SK-N-SH (cell line): Measurements from ENCODE around the gene PTRH2. TPM values are rescaled to one million over a fixed set of nuclear protein-coding genes. Genes with fewer than 3 reads are reported as not detected.

Experiments used
- CTCF ChIA-PET: fragments of 300-600, 350-600 bp; formaldehyde crosslinking; extraction: SDS; loops from one replicate; lab custom pipeline; 2021; lab: Yijun Ruan, JAX
- POLR2A ChIA-PET: fragments of 350-600 bp; sonication (Branson Sonifier 250); formaldehyde crosslinking; extraction: SDS; loops from one replicate; lab custom pipeline; 2020; ENCODE audit warnings: antibody characterized with exemption, inconsistent platforms; lab: Yijun Ruan, JAX
- DNase-seq: peaks from one replicate; pipeline ENCODE4 v3.0.0; 2012
- H2AFZ ChIP-seq: fragments of 200-600 bp; sonication (generic); 2 replicates; pipeline ENCODE4 v1.8.1; 2016; ENCODE audit warnings: antibody characterized with exemption, mild to moderate bottlenecking, low read depth
- H3F3A ChIP-seq: fragments of 200-600 bp; sonication (generic); replicated peaks from 2 replicates; pipeline ENCODE3; 2016; ENCODE audit warnings: antibody characterized with exemption, mild to moderate bottlenecking; ENCODE audit not compliant: insufficient read depth
- H3K27ac ChIP-seq, 2 experiments: fragments of 200-500 bp in 1 of 2; fragments of 200-600 bp in 1 of 2; sonication (Bioruptor generic) in 1 of 2; sonication (generic), shearing (Covaris generic) in 1 of 2; 2 replicates each; pipeline versions ENCODE4 v1.5.1 to v1.6.1; 2014 to 2016; ENCODE audit warnings: low read depth in 2 of 2, inconsistent platforms in 1 of 2, low read length in 1 of 2, mild to moderate bottlenecking in 1 of 2, mixed read lengths in 1 of 2
- H3K27me3 ChIP-seq: fragments of 200-600 bp; sonication (generic), shearing (Covaris generic); 2 replicates; pipeline ENCODE4 v1.6.1; 2016; ENCODE audit warnings: mixed run types; ENCODE audit not compliant: insufficient read depth
- H3K36me3 ChIP-seq, 2 experiments: fragments of 200-500 bp in 1 of 2; fragments of 200-600 bp in 1 of 2; sonication (Bioruptor generic) in 1 of 2; sonication (generic) in 1 of 2; replicated peaks in 1 of 2; 2 replicates each; pipeline versions ENCODE3 to v1.5.1; 2014 to 2016; ENCODE audit warnings: low read length in 1 of 2, mild to moderate bottlenecking in 1 of 2; ENCODE audit not compliant: insufficient read depth in 2 of 2, control insufficient read depth in 1 of 2
- H3K4me1 ChIP-seq, 2 experiments: fragments of 200-500 bp in 1 of 2; fragments of 200-600 bp in 1 of 2; sonication (Bioruptor generic) in 1 of 2; sonication (generic), shearing (Covaris generic) in 1 of 2; 2 replicates each; pipeline versions ENCODE4 v1.5.1 to v1.6.1; 2014 to 2016; ENCODE audit warnings: low read depth in 1 of 2, low read length in 1 of 2, mixed run types in 1 of 2; ENCODE audit not compliant: insufficient read depth in 2 of 2, control insufficient read depth in 1 of 2
- H3K4me2 ChIP-seq: fragments of 200-600 bp; sonication (generic), shearing (Covaris generic); 2 replicates; pipeline ENCODE4 v1.6.1; 2017; ENCODE audit warnings: mixed run types
- H3K4me3 ChIP-seq, 2 experiments: fragments of 200-500 bp in 1 of 2; fragments of 200-600 bp in 1 of 2; sonication (Bioruptor generic) in 1 of 2; sonication (generic), shearing (Covaris generic) in 1 of 2; 2 replicates each; pipeline versions ENCODE4 v1.5.1 to v1.8.1; 2014 to 2016; ENCODE audit warnings: low read depth in 2 of 2, inconsistent platforms in 1 of 2, low read length in 1 of 2, mild to moderate bottlenecking in 1 of 2, mixed read lengths in 1 of 2, moderate library complexity in 1 of 2
- H3K79me2 ChIP-seq: fragments of 200-600 bp; sonication (generic); 2 replicates; pipeline ENCODE4 v1.8.1; 2017; ENCODE audit warnings: mild to moderate bottlenecking; ENCODE audit not compliant: insufficient read depth
- H3K9ac ChIP-seq: fragments of 200-600 bp; sonication (generic); 2 replicates; pipeline ENCODE4 v1.6.1; 2017; ENCODE audit warnings: mixed run types
- H3K9me2 ChIP-seq: fragments of 200-600 bp; sonication (generic); 2 replicates; pipeline ENCODE4 v1.6.1; 2017; ENCODE audit warnings: mixed run types
- H3K9me3 ChIP-seq: fragments of 200-600 bp; sonication (generic); 2 replicates; pipeline ENCODE4 v1.6.1; 2017; ENCODE audit warnings: mixed run types, mild to moderate bottlenecking, moderate library complexity
- H4K20me1 ChIP-seq: fragments of 200-600 bp; sonication (generic); 2 replicates; pipeline ENCODE4 v1.6.1; 2017; ENCODE audit warnings: mild to moderate bottlenecking, mixed run types; ENCODE audit not compliant: insufficient read depth
- CTCF ChIP-seq: fragments of 200-600 bp; sonication (generic); IDR thresholded peaks from 2 replicates; pipeline ENCODE4 v1.6.1; 2017; ENCODE audit warnings: antibody characterized with exemption, mild to moderate bottlenecking, moderate library complexity
- FOSL2 ChIP-seq: IDR thresholded peaks from 2 replicates; pipeline ENCODE4 v1.4.0; 2012; ENCODE audit warnings: low read depth, mild to moderate bottlenecking, moderate library complexity, borderline replicate concordance
- GATA2 ChIP-seq: sonication (generic); formaldehyde crosslinking; IDR thresholded peaks from 2 replicates; pipeline ENCODE4 v1.5.0; 2020; ENCODE audit warnings: mild to moderate bottlenecking, missing genetic modification reagents
- IRF3 ChIP-seq: fragments of 150-350 bp; IDR thresholded peaks from 2 replicates; pipeline ENCODE4 v1.6.1; 2016; ENCODE audit warnings: mild to moderate bottlenecking, low read depth, low read length
- MAX ChIP-seq: IDR thresholded peaks from 2 replicates; pipeline ENCODE4 v1.4.0; 2012; ENCODE audit warnings: low read depth
- MXI1 ChIP-seq: IDR thresholded peaks from 2 replicates; pipeline ENCODE4 v1.6.1; 2012; ENCODE audit warnings: mild to moderate bottlenecking, low read depth, low read length, improper control_type of control experiment
- NFIC ChIP-seq: IDR thresholded peaks from 2 replicates; pipeline ENCODE4 v1.4.0; 2012; ENCODE audit warnings: borderline replicate concordance
- PBX3 ChIP-seq: IDR thresholded peaks from 2 replicates; pipeline ENCODE4; 2012
- RAD21 ChIP-seq: IDR thresholded peaks from 2 replicates; pipeline ENCODE4 v1.6.1; 2012; ENCODE audit warnings: mild to moderate bottlenecking, low read length
- RCOR1 ChIP-seq: fragments of 150-350 bp; IDR thresholded peaks from 2 replicates; pipeline ENCODE4 v1.6.1; 2017; ENCODE audit warnings: antibody characterized with exemption, low read length
- RFX5 ChIP-seq: IDR thresholded peaks from 2 replicates; pipeline ENCODE4 v1.6.1; 2012; ENCODE audit warnings: mild to moderate bottlenecking, improper control_type of control experiment, low read length
- SIN3A ChIP-seq: IDR thresholded peaks from 2 replicates; pipeline ENCODE4 v1.6.1; 2012; ENCODE audit warnings: low read depth, mild to moderate bottlenecking, low read length, moderate library complexity, borderline replicate concordance
- SMC3 ChIP-seq: IDR thresholded peaks from 2 replicates; pipeline ENCODE4 v1.6.1; 2012; ENCODE audit warnings: low read depth, low read length, improper control_type of control experiment
- TAF1 ChIP-seq: IDR thresholded peaks from 2 replicates; pipeline ENCODE4 v1.6.1; 2012; ENCODE audit warnings: low read depth, mild to moderate bottlenecking, low read length, moderate library complexity, borderline replicate concordance
- TCF12 ChIP-seq: IDR thresholded peaks from 2 replicates; pipeline ENCODE4 v1.4.0; 2012
- TEAD4 ChIP-seq: IDR thresholded peaks from 2 replicates; pipeline ENCODE4 v1.4.0; 2012; ENCODE audit warnings: mild to moderate bottlenecking, borderline replicate concordance; ENCODE audit not compliant: insufficient read depth
- USF1 ChIP-seq: IDR thresholded peaks from 2 replicates; pipeline ENCODE4 v1.4.0; 2012; ENCODE audit warnings: low read depth, borderline replicate concordance
- USF2 ChIP-seq: fragments of 150-350 bp; IDR thresholded peaks from 2 replicates; pipeline ENCODE4 v1.6.1; 2017; ENCODE audit warnings: antibody characterized with exemption, low read length, low read depth, borderline replicate concordance
- ZBTB33 ChIP-seq: IDR thresholded peaks from 2 replicates; pipeline ENCODE4 v1.4.0; 2012; ENCODE audit warnings: low read depth, borderline replicate concordance
- WGBS: methylation state at CpG from one replicate; pipeline ENCODE4 v1.1.6; 2017; ENCODE audit warnings: low lambda C conversion rate; 5-methylcytosine and 5-hydroxymethylcytosine counted together
- polyA plus RNA-seq, 3 experiments: library from polyadenylated mRNA; depleted of rRNA; stranded (reverse); fragments of >200 nt; gene quantifications; 2 replicates each; pipeline ENCODE4 v1.2.3, GENCODE V29; 2012

Gene PTRH2
- polyA plus RNA-seq, 1 of the 3 experiments (the other 2 are of a cell fraction): 101 TPM

- Histone ChIP-seq H3K4me1 (peaks cover 4 to 44% of the 10 kb centered on the region in 2 experiments; a peak in 3 of 4 replicates), H3K9me2 (no peaks in the 10 kb centered on the region), H3K4me2 (peak overlapping the region; percentile 68; the same call in 1 of the 2 replicates), H3K27me3 (no peaks in the 10 kb centered on the region), H3K27ac (peak overlapping the region; percentile 74 to 82; a peak in 3 of 4 replicates), H3K36me3 (peaks cover 90 to 95% of the 10 kb centered on the region in 2 experiments), H4K20me1 (peaks cover 52% of the 10 kb centered on the region), H3K79me2 (peaks cover 88% of the 10 kb centered on the region), H3F3A (peaks cover 57% of the 10 kb centered on the region), H3K9me3 (no peaks in the 10 kb centered on the region), H3K9ac (peak overlapping the region; percentile 3; the same call in 1 of the 2 replicates), H3K4me3 (no peak overlapping the region), H2AFZ (no peak overlapping the region)
- CTCF ChIA-PET: interaction anchor here (1.4 to 2.7 kb wide), 3 partner anchors 9 to 190 kb away, joined by 3 to 13 read pairs (median 9); no protein-coding TSS in a partner anchor
- no peak for DNase-seq
- TF ChIP-seq TAF1: no peak
- no peak for TF ChIP-seq PBX3
- TF ChIP-seq USF2: no peak
- no peak for TF ChIP-seq NFIC
- no peak for TF ChIP-seq SMC3
- TF ChIP-seq RFX5: no peak
- TF ChIP-seq MXI1: no peak
- TF ChIP-seq RAD21: no peak
- TF ChIP-seq ZBTB33: no peak
- no peak for TF ChIP-seq RCOR1
- no peak for TF ChIP-seq GATA2
- TF ChIP-seq TEAD4: no peak
- TF ChIP-seq TCF12: no peak
- TF ChIP-seq FOSL2: no peak
- no peak for TF ChIP-seq SIN3A
- no peak for TF ChIP-seq CTCF
- TF ChIP-seq MAX: no peak
- no peak for TF ChIP-seq USF1
- no peak for TF ChIP-seq IRF3
- POLR2A ChIA-PET: no interaction called here
- WGBS: 40% methylated on average over 1 of the region's 1 CpG
Measured at GRCh38 chr17:59669411-59669810, 37.8 kb downstream of the PTRH2 start.
